ENCODE measurements around the gene ADARB2.
A peak's percentile ranks its signal among the peaks of the same experiment; 100 is the strongest.

The ADARB2 gene

GRCh38 chr10:1735562-1735961 is 1.8 kb downstream of the ADARB2 start:
- DNase-seq, result no peak

- no peak for DNase-seq
Observed at GRCh38 chr10:1734288-1734687, 3.0 kb downstream of the ADARB2 start.

- DNase-seq, result no peak
Observed at GRCh38 chr10:1733720-1734119, 3.6 kb downstream of the ADARB2 start.

GRCh38 chr10:1732564-1732996 is 4.7 kb downstream of the ADARB2 start:
- no peak for DNase-seq

GRCh38 chr10:1731592-1731991 is 5.7 kb downstream of the ADARB2 start:
- DNase-seq, result no peak

GRCh38 chr10:1729751-1730150 is 7.6 kb downstream of the ADARB2 start:
- DNase-seq, result no peak

GRCh38 chr10:1726861-1727260 is 10.5 kb downstream of the ADARB2 start:
- no peak for DNase-seq

GRCh38 chr10:1724921-1725488 is 12.3 kb downstream of the ADARB2 start:
- DNase-seq, result no peak

- no peak for DNase-seq
Observed at GRCh38 chr10:1716839-1717238, 20.5 kb downstream of the ADARB2 start.

- peak; percentile 34 to 48 for DNase-seq
Observed at GRCh38 chr10:1715821-1716220, 21.5 kb downstream of the ADARB2 start.

GRCh38 chr10:1712944-1713671 is 24.2 kb downstream of the ADARB2 start:
- no peak for DNase-seq

GRCh38 chr10:1712314-1712713 is 25.0 kb downstream of the ADARB2 start:
- DNase-seq, result no peak

- no peak for DNase-seq
Observed at GRCh38 chr10:1709161-1709560, 28.2 kb downstream of the ADARB2 start.

GRCh38 chr10:1708746-1709145 is 28.6 kb downstream of the ADARB2 start:
- no peak for DNase-seq

GRCh38 chr10:1706711-1707110 is 30.6 kb downstream of the ADARB2 start:
- no peak for DNase-seq

GRCh38 chr10:1706256-1706655 is 31.1 kb downstream of the ADARB2 start:
- no peak for DNase-seq

- no peak for DNase-seq
Observed at GRCh38 chr10:1698185-1698584, 39.1 kb downstream of the ADARB2 start.

GRCh38 chr10:1696106-1696505 is 41.2 kb downstream of the ADARB2 start:
- DNase-seq, result no peak

- DNase-seq, result no peak
Observed at GRCh38 chr10:1690086-1690485, 47.2 kb downstream of the ADARB2 start.

- DNase-seq, result no peak
Observed at GRCh38 chr10:1688531-1688930, 48.8 kb downstream of the ADARB2 start.

- no peak for DNase-seq
Observed at GRCh38 chr10:1687623-1688150, 49.6 kb downstream of the ADARB2 start.

- DNase-seq, result no peak
Observed at GRCh38 chr10:1687190-1687589, 50.1 kb downstream of the ADARB2 start.

- no peak for DNase-seq
Observed at GRCh38 chr10:1686491-1686749, 50.9 kb downstream of the ADARB2 start.

GRCh38 chr10:1685699-1686490 is 51.4 kb downstream of the ADARB2 start:
- DNase-seq, result no peak

Data from activated CD4-positive, alpha-beta T cell treated with anti-CD3 and anti-CD28 coated beads, Interleukin-2, amount 50 U/mL, for 48 hours (primary cell).